HG03521 (cell line): ENCODE results near the gene FOXS1.

Experiments
- ATAC-seq: cut with Tn5 transposase; IDR thresholded peaks from one replicate; pipeline ENCODE4 v1.9.1; 2021; ENCODE audit warnings: mild to moderate bottlenecking, moderate library complexity; ENCODE audit not compliant: unreplicated experiment

Gene FOXS1

DNA sequence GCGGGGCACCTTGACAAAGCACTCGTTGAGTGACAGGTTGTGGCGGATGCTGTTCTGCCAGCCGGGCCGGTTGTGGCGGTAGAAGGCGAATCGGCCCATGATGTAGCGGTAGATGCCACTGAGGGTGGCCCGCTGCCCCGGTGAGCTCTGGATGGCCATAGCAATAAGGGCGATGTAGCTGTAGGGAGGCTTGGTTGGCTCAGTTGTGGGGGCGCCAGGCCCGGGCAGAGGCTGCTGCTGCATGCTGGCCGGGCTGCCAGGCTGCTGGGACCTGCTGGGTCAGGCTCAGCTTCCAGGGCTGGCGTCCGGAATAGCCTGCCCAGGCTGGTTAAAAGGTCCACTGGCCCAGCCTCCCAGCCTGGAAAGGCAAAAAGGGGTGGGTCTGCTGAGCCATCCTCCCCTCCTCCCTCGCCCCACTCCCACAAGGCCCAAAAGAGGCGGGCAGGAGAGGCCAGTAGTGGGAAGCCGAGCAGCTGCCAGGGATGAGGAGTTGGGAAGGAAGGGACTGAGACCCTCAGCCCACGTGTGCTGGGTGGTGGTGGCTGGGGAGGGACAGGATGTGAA is at the start of gene FOXS1:
Gene FOXS1 (minus strand): TSS at position 305 of the 564 bp plus-strand sequence. CDS start 62 bp downstream, at position 243.
- ATAC-seq, result no peak

- no peak for ATAC-seq
These were observed 45.2 kb upstream of the FOXS1 start for GRCh38 chr20:31890646-31891045.

DNA sequence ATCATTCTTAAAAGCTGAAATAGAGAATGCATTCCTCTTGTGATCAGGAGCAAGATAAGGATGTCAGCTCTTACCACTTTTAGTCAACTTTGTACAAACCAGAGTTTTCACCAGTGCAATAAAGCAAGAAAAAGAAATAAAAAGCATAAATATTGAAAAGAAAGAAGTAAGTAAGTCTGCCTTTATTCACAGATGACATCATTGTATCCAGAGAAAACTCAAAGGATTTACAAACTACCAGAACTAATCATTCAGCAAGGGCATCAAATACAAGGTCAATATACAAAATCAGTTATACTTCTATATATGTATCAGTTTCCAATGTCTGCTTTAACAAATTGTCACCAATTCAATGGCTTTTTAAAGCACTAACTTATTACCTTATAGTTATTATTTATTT is 38.4 kb upstream of the FOXS1 start:
- ATAC-seq, result no peak

GRCh38 chr20:31881945-31882344 is 36.5 kb upstream of the FOXS1 start:
- ATAC-seq, result no peak

GRCh38 chr20:31879143-31879987 is 34.0 kb upstream of the FOXS1 start:
- ATAC-seq, result peak; percentile 75

GRCh38 chr20:31877684-31878083 is 32.3 kb upstream of the FOXS1 start:
- no peak for ATAC-seq

GRCh38 chr20:31875671-31876070 is 30.3 kb upstream of the FOXS1 start:
- ATAC-seq, result no peak

DNA sequence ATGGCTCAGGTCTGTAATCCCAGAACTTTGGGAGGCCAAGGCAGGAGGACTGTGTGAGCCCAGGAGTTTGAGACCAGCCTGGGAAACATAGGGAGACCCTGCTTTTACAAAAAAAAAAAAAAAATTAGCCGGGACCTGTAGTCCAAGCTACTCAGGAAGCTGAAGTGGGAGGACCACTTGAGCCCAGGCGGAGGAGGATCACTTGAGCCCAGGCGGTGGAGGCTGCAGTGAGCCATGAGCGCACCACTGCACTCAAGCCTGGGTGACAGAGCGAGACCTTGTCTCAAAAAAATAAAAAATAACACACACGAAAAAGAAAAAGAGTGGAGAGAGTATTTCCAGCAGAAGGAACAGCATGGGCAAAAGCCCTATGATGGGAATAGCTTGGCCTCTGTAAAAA is 27.0 kb upstream of the FOXS1 start:
- no peak for ATAC-seq

- ATAC-seq, result no peak
These were observed 26.2 kb upstream of the FOXS1 start for GRCh38 chr20:31871618-31871954.

DNA sequence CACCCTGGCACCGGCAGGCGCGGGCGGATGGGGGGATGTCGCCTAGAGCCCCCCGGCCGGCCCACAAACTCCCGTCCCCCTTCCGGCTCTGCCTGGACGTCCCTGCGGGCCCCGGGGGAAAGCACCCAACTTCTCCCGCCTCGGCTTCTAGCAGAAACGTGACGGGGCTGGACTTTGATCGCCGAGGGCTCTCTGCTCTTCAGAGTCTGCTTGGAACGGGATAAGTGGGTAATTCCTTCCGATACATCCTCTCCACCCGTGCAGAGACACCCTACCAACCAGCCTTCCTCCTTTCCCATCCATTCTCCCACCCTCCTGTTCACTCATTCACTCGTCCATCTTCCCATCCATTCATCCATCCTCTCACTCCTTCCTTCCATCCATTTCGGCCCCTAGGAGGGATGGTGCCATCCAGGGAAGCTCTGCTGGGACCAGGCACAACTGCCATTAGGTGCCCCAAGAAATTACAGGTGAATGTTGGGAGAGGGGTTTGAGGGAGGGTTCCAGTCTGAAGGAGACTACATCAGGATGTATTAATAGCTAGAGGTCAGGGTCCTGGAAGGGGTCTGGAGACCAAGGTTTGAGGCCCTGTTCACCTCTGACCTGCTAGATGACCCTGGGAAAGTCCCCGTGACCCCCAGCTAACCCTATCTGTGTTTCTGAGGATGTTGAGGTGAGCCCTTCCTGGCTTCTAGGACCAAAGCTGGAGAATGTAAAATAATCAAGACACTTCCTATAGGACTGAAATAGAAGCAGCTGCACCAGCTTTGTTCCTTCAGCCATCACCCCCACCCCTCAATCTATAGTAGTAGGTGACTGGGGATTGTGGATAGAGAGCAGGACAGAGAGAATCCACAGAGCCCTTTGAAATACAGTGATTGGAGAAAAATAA is 25.6 kb upstream of the FOXS1 start:
- no peak for ATAC-seq

DNA sequence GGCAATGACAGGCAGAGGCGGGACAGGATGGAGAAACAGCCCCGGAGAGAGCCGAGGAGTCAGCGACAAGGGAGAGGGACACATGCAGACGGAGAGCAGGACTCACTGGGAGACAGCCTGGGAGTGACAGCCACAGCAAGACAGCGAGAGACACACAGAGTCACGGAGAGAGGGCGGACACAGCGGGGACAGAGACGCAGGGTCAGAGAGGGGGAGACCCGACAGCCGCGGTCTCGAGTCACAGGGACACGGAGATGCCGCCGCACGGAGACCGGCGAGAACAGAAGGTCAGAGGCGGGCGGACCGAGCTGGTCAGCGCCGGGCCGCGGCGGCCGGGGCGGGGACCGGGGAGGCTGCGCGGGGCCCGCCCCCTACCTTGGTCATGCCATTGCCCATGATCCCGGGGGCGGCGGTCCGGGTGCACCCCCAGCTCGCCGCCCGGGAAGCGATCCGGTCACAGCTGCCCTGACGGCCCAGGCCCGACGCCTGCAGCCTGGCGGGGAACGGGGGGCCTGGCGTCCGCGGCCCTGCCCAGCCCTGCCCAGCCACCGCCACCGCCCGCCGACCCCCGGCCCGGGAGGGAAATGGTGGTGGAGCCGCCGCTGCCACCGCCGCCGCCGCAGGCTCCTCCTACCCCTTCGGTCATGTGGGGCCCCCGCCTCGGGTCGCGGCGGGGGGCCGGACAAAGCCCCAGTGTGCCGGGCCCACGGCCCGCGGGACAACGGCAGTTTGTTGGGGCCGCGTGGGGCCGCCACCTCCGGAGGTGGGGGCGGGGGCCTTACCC is 24.7 kb upstream of the FOXS1 start, which contains the start of the genes DUSP15 and TTLL9:
Gene DUSP15 (minus strand): TSS at position 586 of the 784 bp plus-strand sequence. CDS start 190 bp downstream, at position 396.
Gene TTLL9 (plus strand): TSS at position 693 of the 784 bp plus-strand sequence. CDS start 493 bp downstream, outside the sequence.
- no peak for ATAC-seq

GRCh38 chr20:31869673-31869941 is 24.2 kb upstream of the FOXS1 start:
- no peak for ATAC-seq

DNA sequence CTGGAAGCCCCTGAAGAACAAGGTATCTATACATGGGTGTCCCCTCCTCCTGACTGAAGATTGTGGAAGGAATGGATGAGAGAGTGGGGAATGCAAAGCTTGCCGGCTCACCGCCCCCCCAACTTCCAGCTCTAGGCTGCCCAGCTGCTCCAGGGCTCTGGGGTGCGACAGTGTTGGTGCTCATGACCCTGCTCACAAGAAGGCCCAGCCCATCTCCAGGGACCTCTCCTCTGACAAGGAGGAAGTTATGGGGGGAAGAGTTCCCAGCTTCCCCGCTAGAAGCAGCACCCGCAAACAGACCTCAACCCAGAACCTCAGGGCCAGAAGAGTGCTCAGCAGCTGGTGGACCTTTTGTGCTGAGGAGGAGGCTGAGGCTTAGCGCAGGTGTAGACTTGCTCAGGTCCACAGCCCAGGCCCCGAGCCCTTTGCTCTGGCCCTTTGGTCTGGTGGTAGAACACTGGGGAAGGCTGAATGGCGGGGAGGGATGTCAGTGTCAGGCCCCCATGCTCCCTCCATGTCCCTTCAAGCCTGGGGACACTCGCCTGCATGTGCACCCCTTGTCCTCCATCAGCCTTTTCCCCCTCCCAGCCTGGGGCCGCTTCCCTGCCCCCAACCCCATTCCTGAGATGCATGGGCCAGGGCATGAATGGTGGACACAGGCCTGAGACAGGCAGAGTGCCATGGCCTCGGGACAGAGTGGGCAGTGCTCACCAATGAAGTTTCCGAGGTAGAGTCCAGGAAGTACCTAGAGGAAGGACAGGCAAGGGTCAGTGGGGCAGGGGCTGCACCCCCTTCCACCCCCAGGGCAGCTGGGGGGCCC is 23.7 kb upstream of the FOXS1 start:
- no peak for ATAC-seq

- ATAC-seq, result no peak
These were observed 20.8 kb upstream of the FOXS1 start for GRCh38 chr20:31866221-31866620.

DNA sequence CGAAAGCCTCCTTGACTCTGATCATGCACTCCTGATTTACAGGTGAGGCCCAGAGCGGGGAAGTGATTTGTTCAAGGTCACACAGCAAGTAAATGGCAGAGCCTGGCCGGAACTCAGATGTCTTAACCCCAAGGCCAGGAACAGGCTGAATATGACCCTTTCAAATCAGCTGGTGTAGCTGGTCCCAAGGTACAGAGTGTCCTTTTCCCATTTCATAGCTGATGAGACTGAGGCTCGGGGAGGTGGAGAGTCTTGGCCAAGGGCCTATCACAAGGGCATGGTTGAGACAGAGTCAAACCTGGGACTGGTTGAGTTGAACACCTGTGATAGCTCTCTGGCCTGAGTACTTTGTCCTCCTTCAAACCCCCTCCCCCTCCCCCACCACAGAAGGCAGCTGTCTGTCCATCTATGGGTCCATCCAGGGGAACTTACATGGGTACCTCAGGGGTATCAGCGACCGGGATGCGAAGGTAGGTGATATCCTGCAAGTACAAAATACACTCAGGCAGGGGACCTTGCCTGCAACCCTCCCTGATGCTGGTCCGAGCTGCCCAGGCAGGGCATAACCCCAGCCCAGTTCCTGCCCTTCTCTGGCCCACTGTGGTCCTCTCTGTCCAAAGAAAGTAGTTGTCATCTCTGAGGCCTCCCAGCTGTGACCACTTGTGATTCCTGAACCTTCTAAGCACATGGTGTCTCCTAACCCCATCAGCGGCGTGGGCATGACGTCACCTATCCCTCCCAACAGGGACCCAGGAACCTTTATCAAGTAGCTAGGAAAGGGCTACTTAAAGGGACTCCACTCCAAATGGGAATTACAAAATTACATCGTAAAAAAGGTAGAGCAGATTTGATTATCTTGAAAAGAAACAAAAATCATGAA is 19.4 kb upstream of the FOXS1 start:
- ATAC-seq, result no peak

- ATAC-seq, result no peak
These were observed 18.1 kb upstream of the FOXS1 start for GRCh38 chr20:31863296-31864085.

DNA sequence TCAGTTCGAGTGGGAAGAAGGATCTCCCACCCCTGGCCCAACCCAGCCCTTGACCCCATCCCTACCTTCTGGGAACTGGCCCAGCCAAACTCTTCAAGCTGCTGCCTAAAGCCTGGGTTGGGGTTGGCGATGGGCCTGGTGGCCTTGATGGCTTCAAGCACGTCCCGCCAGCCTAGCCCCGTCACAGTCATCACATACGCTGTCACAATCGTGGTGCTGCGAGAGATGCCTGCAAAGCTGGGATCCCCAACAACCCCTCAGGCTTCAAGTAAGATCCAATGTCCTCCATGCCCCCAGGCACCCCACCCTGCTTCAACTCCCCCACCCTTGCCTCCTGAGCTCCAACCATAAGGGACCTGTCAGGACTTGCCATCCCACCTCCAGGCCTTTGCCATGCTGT is 17.1 kb upstream of the FOXS1 start:
- ATAC-seq, result no peak

DNA sequence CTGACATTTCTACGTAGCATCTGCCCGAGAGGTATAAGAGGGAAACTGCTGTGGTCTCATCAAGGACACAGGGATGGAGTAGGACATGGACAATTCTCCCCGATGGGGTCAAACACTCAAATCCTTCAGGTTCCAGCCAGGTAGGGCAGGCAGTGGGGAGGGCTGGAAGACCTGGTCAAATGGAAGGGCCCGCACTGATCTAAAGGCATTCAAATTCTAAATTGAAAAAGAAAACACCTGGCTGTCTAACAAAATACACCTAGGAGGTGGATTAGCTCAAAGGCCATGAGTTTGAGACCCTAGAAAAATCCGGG is 16.7 kb upstream of the FOXS1 start:
- ATAC-seq, result no peak
